Smooth muscle cell (in vitro differentiated cells): ENCODE data around the gene BCL7C. TPM values are rescaled to one million over a fixed set of nuclear protein-coding genes. Genes with fewer than 3 reads are reported as not detected.

ENCODE experiments used
- DNase-seq: peaks from one replicate; lab custom pipeline; 2025; ENCODE audit not compliant: unreplicated experiment; lab: John Stamatoyannopoulos, UW
- H2AFZ ChIP-seq: fragments of 200-600 bp; sonication (generic); 2 replicates; pipeline ENCODE4 v1.6.0; 2016; ENCODE audit warnings: antibody characterized with exemption, low read depth, mild to moderate bottlenecking
- H3F3A ChIP-seq: fragments of 200-600 bp; sonication (generic); 2 replicates; pipeline ENCODE4 v1.6.0; 2017; ENCODE audit warnings: antibody characterized with exemption, low read depth
- H3K27ac ChIP-seq: fragments of 200-600 bp; sonication (generic); 2 replicates; pipeline ENCODE4 v1.5.1; 2016; ENCODE audit warnings: low read depth, mild to moderate bottlenecking
- H3K27me3 ChIP-seq: fragments of 200-600 bp; sonication (generic); 2 replicates; pipeline ENCODE4 v1.6.1; 2016; ENCODE audit warnings: low read depth, mild to moderate bottlenecking
- H3K36me3 ChIP-seq: fragments of 200-600 bp; sonication (generic); 2 replicates; pipeline ENCODE4 v1.5.1; 2016; ENCODE audit warnings: low read depth
- H3K4me1 ChIP-seq: fragments of 200-600 bp; sonication (generic); 2 replicates; pipeline ENCODE4 v1.5.1; 2016; ENCODE audit warnings: low read depth
- H3K4me2 ChIP-seq: fragments of 200-600 bp; sonication (generic); 2 replicates; pipeline ENCODE4 v1.6.0; 2016; ENCODE audit warnings: mild to moderate bottlenecking
- H3K4me3 ChIP-seq: fragments of 200-600 bp; sonication (generic); 2 replicates; pipeline ENCODE4 v1.5.1; 2016; ENCODE audit warnings: mild to moderate bottlenecking
- H3K79me2 ChIP-seq: fragments of 200-600 bp; sonication (generic); 2 replicates; pipeline ENCODE4 v1.6.0; 2016; ENCODE audit warnings: low read depth, mild to moderate bottlenecking
- H3K9ac ChIP-seq: fragments of 200-600 bp; sonication (generic); 2 replicates; pipeline ENCODE4 v1.6.0; 2016; ENCODE audit warnings: low read depth
- H3K9me3 ChIP-seq: fragments of 200-600 bp; sonication (generic); replicated peaks from 2 replicates; pipeline ENCODE4 v1.5.1; 2016; ENCODE audit warnings: low read depth
- H4K20me1 ChIP-seq: fragments of 200-600 bp; sonication (generic); 2 replicates; pipeline ENCODE4 v1.6.0; 2016; ENCODE audit warnings: low read depth
- CTCF ChIP-seq: fragments of 200-600 bp; sonication (generic); IDR thresholded peaks from 2 replicates; pipeline ENCODE4 v1.5.1; 2017; ENCODE audit warnings: borderline replicate concordance, mild to moderate bottlenecking, antibody characterized with exemption; ENCODE audit not compliant: insufficient read depth, poor library complexity, severe bottlenecking
- WGBS: methylation state at CpG from one replicate; pipeline ENCODE4 v1.1.7; 2016; ENCODE audit warnings: low lambda C conversion rate; 5-methylcytosine and 5-hydroxymethylcytosine counted together
- polyA plus RNA-seq: library from polyadenylated mRNA; unstranded; fragments of >200 nt; fragmentation: Nextera tagmentation; extraction: Ambion mirVana; gene quantifications from 2 replicates; pipeline ENCODE4 v1.2.1, GENCODE V29; 2016
- total RNA-seq: library from RNA; depleted of rRNA; stranded (reverse); fragments of >200 nt; gene quantifications from 2 replicates; pipeline ENCODE4 v1.2.3, GENCODE V29; 2014

BCL7C gene
- total and polyA plus RNA-seq, 2 experiments from 2014 or later: 34.2 to 76.1 TPM

GRCh38 chr16:30912794-30913412 lies 19.0 kb upstream of the BCL7C start:
- no peak for DNase-seq
- TF ChIP-seq CTCF: no peak

GRCh38 chr16:30910427-30911029 lies 16.7 kb upstream of the BCL7C start:
- H3K27me3 ChIP-seq: no peaks in the 10 kb centered on the region
- no peak overlapping the region for H3K4me3 ChIP-seq
- no peak overlapping the region for H2AFZ ChIP-seq
- H3K9ac ChIP-seq: no peak overlapping the region
- H4K20me1 ChIP-seq: no peaks in the 10 kb centered on the region
- H3K4me2 ChIP-seq: no peak overlapping the region
- H3K27ac ChIP-seq: no peak overlapping the region
- no peak for TF ChIP-seq CTCF
- DNase-seq: no peak
- H3K9me3 ChIP-seq: no peaks in the 10 kb centered on the region
- H3F3A ChIP-seq: no peaks in the 10 kb centered on the region
- H3K36me3 ChIP-seq: no peaks in the 10 kb centered on the region
- H3K79me2 ChIP-seq: no peaks in the 10 kb centered on the region
- H3K4me1 ChIP-seq: peaks cover 5% of the 10 kb centered on the region
- WGBS: 74% methylated on average over 18 of the region's 18 CpGs

More at GRCh38 chr16:30912794-30913412, 19.0 kb upstream of the BCL7C start:
- Histone ChIP-seq H3K9ac (no peak overlapping the region), H3K36me3 (no peaks in the 10 kb centered on the region), H3K9me3 (no peaks in the 10 kb centered on the region), H2AFZ (no peak overlapping the region), H3K79me2 (no peaks in the 10 kb centered on the region), H3K4me1 (peaks cover 12% of the 10 kb centered on the region), H4K20me1 (no peaks in the 10 kb centered on the region), H3K4me2 (no peak overlapping the region), H3F3A (no peaks in the 10 kb centered on the region), H3K4me3 (no peak overlapping the region), H3K27ac (no peak overlapping the region), H3K27me3 (no peaks in the 10 kb centered on the region)
- WGBS: 91% methylated on average over 6 of the region's 6 CpGs

- Histone ChIP-seq H4K20me1 (no peaks in the 10 kb centered on the region), H2AFZ (no peak overlapping the region), H3K4me2 (no peak overlapping the region), H3K36me3 (no peaks in the 10 kb centered on the region), H3K79me2 (no peaks in the 10 kb centered on the region), H3F3A (no peaks in the 10 kb centered on the region), H3K27me3 (no peaks in the 10 kb centered on the region), H3K4me1 (peaks cover 5% of the 10 kb centered on the region), H3K4me3 (no peak overlapping the region), H3K27ac (no peak overlapping the region), H3K9me3 (no peaks in the 10 kb centered on the region), H3K9ac (no peak overlapping the region)
- no peak for DNase-seq
- TF ChIP-seq CTCF: no peak
- 86% methylated on average over 4 of the region's 4 CpGs for WGBS
Measured at GRCh38 chr16:30907064-30907463, 13.2 kb upstream of the BCL7C start.
